ENCODE results near the gene NEXMIF.

- TF ChIP-seq REST (IDR thresholded peaks at IDR 0.05; ENCODE audit: insufficient read depth in 1 of 2, low read depth in 2 of 2, low read length in 2 of 2), result no peak
- TF ChIP-seq SIN3A (IDR thresholded peaks at IDR 0.05; ENCODE audit: borderline replicate concordance, insufficient read depth, low read length), result no peak
- no peak for TF ChIP-seq POLR2AphosphoS5 (IDR thresholded peaks at IDR 0.05; ENCODE audit: low read depth, low read length)
- no peak for TF ChIP-seq TAF1 (IDR thresholded peaks at IDR 0.05; ENCODE audit: borderline replicate concordance, insufficient read depth, low read length)
- TF ChIP-seq FOXP2 (optimal IDR thresholded peaks at IDR 0.05; ENCODE audit: borderline replicate concordance, extremely low read depth, extremely low read length, insufficient read depth), result no peak
Measured at GRCh38 chrX:74781507-74782034, 143.7 kb downstream of the NEXMIF start.

All from PFSK-1 (cell line).